Measurements from ENCODE around the gene MRTFB.

MRTFB gene

GRCh38 chr16:14186007-14186794, 115.1 kb downstream of the MRTFB start:
- DNase-seq (ENCODE audit: low spot score): peak; percentile 70

GRCh38 chr16:14186795-14187221, 115.7 kb downstream of the MRTFB start:
- DNase-seq (ENCODE audit: low spot score): no peak

- DNase-seq (ENCODE audit: low spot score): no peak
Observed at GRCh38 chr16:14187517-14188338, 116.6 kb downstream of the MRTFB start.

GRCh38 chr16:14193316-14193871, 122.3 kb downstream of the MRTFB start:
- no peak for DNase-seq (ENCODE audit: low spot score)

GRCh38 chr16:14194721-14195120, 123.6 kb downstream of the MRTFB start:
- DNase-seq (ENCODE audit: low spot score): no peak

GRCh38 chr16:14196011-14196410, 124.9 kb downstream of the MRTFB start:
- DNase-seq (ENCODE audit: low spot score): no peak

GRCh38 chr16:14196539-14196938, 125.4 kb downstream of the MRTFB start:
- no peak for DNase-seq (ENCODE audit: low spot score)

GRCh38 chr16:14198012-14198411, 126.9 kb downstream of the MRTFB start:
- no peak for DNase-seq (ENCODE audit: low spot score)

- DNase-seq (ENCODE audit: low spot score): no peak
Observed at GRCh38 chr16:14198572-14198971, 127.5 kb downstream of the MRTFB start.

- no peak for DNase-seq (ENCODE audit: low spot score)
Observed at GRCh38 chr16:14199199-14199598, 128.1 kb downstream of the MRTFB start.

GRCh38 chr16:14199624-14200023, 128.5 kb downstream of the MRTFB start:
- DNase-seq (ENCODE audit: low spot score): no peak

- no peak for DNase-seq (ENCODE audit: low spot score)
Observed at GRCh38 chr16:14202095-14202494, 131.0 kb downstream of the MRTFB start.

GRCh38 chr16:14202697-14203096, 131.6 kb downstream of the MRTFB start:
- DNase-seq (ENCODE audit: low spot score): no peak

GRCh38 chr16:14203166-14203565, 132.0 kb downstream of the MRTFB start:
- no peak for DNase-seq (ENCODE audit: low spot score)

GRCh38 chr16:14205666-14206065, 134.5 kb downstream of the MRTFB start:
- no peak for DNase-seq (ENCODE audit: low spot score)

GRCh38 chr16:14211856-14212543, 140.9 kb downstream of the MRTFB start:
- no peak for DNase-seq (ENCODE audit: low spot score)

- DNase-seq (ENCODE audit: low spot score): no peak
Observed at GRCh38 chr16:14215941-14216340, 144.8 kb downstream of the MRTFB start.

- no peak for DNase-seq (ENCODE audit: low spot score)
Observed at GRCh38 chr16:14219983-14220382, 148.9 kb downstream of the MRTFB start.

- no peak for DNase-seq (ENCODE audit: low spot score)
Observed at GRCh38 chr16:14223632-14224031, 152.5 kb downstream of the MRTFB start.

GRCh38 chr16:14225457-14225856, 154.3 kb downstream of the MRTFB start:
- DNase-seq (ENCODE audit: low spot score): no peak

- no peak for DNase-seq (ENCODE audit: low spot score)
Observed at GRCh38 chr16:14232106-14232864, 161.2 kb downstream of the MRTFB start.

- no peak for DNase-seq (ENCODE audit: low spot score)
Observed at GRCh38 chr16:14236401-14236800, 165.3 kb downstream of the MRTFB start.
